ENCODE measurements around the gene COL7A1.
A peak's percentile ranks its signal among the peaks of the same experiment; 100 is the strongest.
"Not testable (repeated sequence)": the region's sequence is repeated elsewhere in the genome, so short reads cannot be mapped to it uniquely, and the experiment has no call there.

Gene COL7A1

GRCh38 chr3:48563382-48563918 lies 31.7 kb downstream of the COL7A1 start, which contains the start of gene UCN2:
Gene UCN2, minus strand, starts transcription at chr3:48563781. Its CDS starts 657 bp downstream, at chr3:48563124.
- no peak for DNase-seq

GRCh38 chr3:48562367-48563095 lies 32.6 kb downstream of the COL7A1 start:
- DNase-seq: no peak

GRCh38 chr3:48561045-48561736 lies 33.9 kb downstream of the COL7A1 start:
- peak; percentile 49 for DNase-seq

GRCh38 chr3:48560648-48561018 lies 34.5 kb downstream of the COL7A1 start:
- DNase-seq: no peak

- no peak for DNase-seq
Observed at GRCh38 chr3:48558493-48559134, 36.5 kb downstream of the COL7A1 start.

- peak; percentile 94 for DNase-seq
Observed at GRCh38 chr3:48556796-48557626, 38.1 kb downstream of the COL7A1 start, which contains the start of gene PFKFB4. Gene PFKFB4, minus strand, starts transcription at chr3:48556803. Its CDS starts 26 bp downstream, at chr3:48556777.

- DNase-seq: no peak
Observed at GRCh38 chr3:48555949-48556795, 39.0 kb downstream of the COL7A1 start.

- DNase-seq: no peak
Observed at GRCh38 chr3:48555231-48555948, 39.7 kb downstream of the COL7A1 start.

GRCh38 chr3:48553886-48554845 lies 41.0 kb downstream of the COL7A1 start:
- no peak for DNase-seq

- DNase-seq: no peak
Observed at GRCh38 chr3:48553361-48553760, 41.8 kb downstream of the COL7A1 start.

GRCh38 chr3:48552111-48552951 lies 42.8 kb downstream of the COL7A1 start:
- no peak for DNase-seq

GRCh38 chr3:48551651-48552050 lies 43.5 kb downstream of the COL7A1 start:
- not testable (repeated sequence) for DNase-seq

- peak; percentile 53 for DNase-seq
Observed at GRCh38 chr3:48548729-48549705, 46.1 kb downstream of the COL7A1 start.

GRCh38 chr3:48548126-48548525 lies 47.0 kb downstream of the COL7A1 start:
- DNase-seq: no peak

- DNase-seq: no peak
Observed at GRCh38 chr3:48546203-48546829, 48.8 kb downstream of the COL7A1 start.

GRCh38 chr3:48544141-48544540 lies 51.0 kb downstream of the COL7A1 start:
- no peak for DNase-seq
